Mucosa of descending colon (tissue), 3 donors: ENCODE data around the gene HOXB13. TPM values are rescaled to one million over a fixed set of nuclear protein-coding genes. Genes with fewer than 3 reads are reported as not detected.
A peak's percentile ranks its signal among the peaks of the same experiment; 100 is the strongest.

Experiments used
- ATAC-seq: fragments of 200-7000 bp; cut with Tn5 transposase; one replicate; pipeline ENCODE4 v1.9.1; 2020; ENCODE audit warnings: mild to moderate bottlenecking, moderate library complexity
- DNase-seq, 3 donors: peaks; one replicate each; pipeline ENCODE4 v3.0.0-alpha.2; 2020
- H3K36me3 ChIP-seq: fragments of 200-600 bp; one replicate; pipeline ENCODE4 v1.8.0; 2021; ENCODE audit warnings: low read depth, mild to moderate bottlenecking
- H3K4me1 ChIP-seq: fragments of 200-600 bp; one replicate; pipeline ENCODE4 v1.8.0; 2021; ENCODE audit warnings: low read depth, mild to moderate bottlenecking
- H3K4me3 ChIP-seq: fragments of 200-600 bp; one replicate; pipeline ENCODE4 v1.8.0; 2021; ENCODE audit warnings: mild to moderate bottlenecking
- H3K9me3 ChIP-seq: fragments of 200-600 bp; one replicate; pipeline ENCODE4 v1.8.0; 2021; ENCODE audit warnings: mild to moderate bottlenecking
- intact Hi-C, 2 donors: fragments of 100-400 bp; cut with DNase I in 1 of 2; cut with micrococcal nuclease in 1 of 2; formaldehyde crosslinking; loops; one replicate each; pipeline versions ENCODE4 v1.11.0 to v1.11.1; 2022; cut with DNase I, micrococcal nuclease
- total RNA-seq, 3 donors: library from RNA; stranded (reverse); fragmentation: NEBNext Ultra II Directional in 2 of 3; extraction: Animal tissue kit (Norgen Biotek cat#: 25700) in 2 of 3; gene quantifications; one replicate each; pipeline versions ENCODE4 v1.2.1 to v1.2.4, GENCODE V29; 2021 to 2023
- TF ChIP-seq, protein P1 (sequence below): fragments of 200-600 bp; IDR thresholded peaks from one replicate; pipeline ENCODE4 v1.8.0; 2022; ENCODE audit warnings: antibody characterized with exemption, mild to moderate bottlenecking
- donor health status: DM: no; HTN: no; CAD: no; lungs with moderate emphysema.
- donor health status: DM: no; HTN: no; CAD: no.
- donor health status: DM: no; HTN: yes; CAD: no.

Gene HOXB13
- total RNA-seq, 3 donors from 2014 or later = 12.2 to 65.4 (median 48.2) TPM

DNA sequence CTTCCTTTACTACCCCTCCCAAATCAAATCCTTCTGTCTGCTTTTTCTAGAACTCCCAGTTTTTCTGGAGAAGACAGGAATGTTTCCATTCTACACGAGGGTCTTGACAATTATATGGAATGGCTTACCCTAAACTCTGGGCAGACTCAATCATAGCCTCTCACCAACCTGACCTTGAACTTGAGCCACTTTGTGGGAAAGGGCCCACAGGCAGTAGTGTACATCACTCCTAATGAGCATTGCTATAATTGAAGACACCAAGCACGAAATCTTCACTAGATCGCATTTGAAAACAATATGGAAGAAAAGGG, 1.6 kb upstream of the HOXB13 start:
- Histone ChIP-seq H3K36me3 (no peaks in the 10 kb centered on the region), H3K4me1 (peaks cover 7% of the 10 kb centered on the region), H3K9me3 (no peaks in the 10 kb centered on the region), H3K4me3 (no peak overlapping the region)
- no peak for ATAC-seq
- intact Hi-C loops = no loop called here
- DNase-seq = no peak
- TF ChIP-seq, protein P1, sequence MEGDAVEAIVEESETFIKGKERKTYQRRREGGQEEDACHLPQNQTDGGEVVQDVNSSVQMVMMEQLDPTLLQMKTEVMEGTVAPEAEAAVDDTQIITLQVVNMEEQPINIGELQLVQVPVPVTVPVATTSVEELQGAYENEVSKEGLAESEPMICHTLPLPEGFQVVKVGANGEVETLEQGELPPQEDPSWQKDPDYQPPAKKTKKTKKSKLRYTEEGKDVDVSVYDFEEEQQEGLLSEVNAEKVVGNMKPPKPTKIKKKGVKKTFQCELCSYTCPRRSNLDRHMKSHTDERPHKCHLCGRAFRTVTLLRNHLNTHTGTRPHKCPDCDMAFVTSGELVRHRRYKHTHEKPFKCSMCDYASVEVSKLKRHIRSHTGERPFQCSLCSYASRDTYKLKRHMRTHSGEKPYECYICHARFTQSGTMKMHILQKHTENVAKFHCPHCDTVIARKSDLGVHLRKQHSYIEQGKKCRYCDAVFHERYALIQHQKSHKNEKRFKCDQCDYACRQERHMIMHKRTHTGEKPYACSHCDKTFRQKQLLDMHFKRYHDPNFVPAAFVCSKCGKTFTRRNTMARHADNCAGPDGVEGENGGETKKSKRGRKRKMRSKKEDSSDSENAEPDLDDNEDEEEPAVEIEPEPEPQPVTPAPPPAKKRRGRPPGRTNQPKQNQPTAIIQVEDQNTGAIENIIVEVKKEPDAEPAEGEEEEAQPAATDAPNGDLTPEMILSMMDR = no peak

DNA sequence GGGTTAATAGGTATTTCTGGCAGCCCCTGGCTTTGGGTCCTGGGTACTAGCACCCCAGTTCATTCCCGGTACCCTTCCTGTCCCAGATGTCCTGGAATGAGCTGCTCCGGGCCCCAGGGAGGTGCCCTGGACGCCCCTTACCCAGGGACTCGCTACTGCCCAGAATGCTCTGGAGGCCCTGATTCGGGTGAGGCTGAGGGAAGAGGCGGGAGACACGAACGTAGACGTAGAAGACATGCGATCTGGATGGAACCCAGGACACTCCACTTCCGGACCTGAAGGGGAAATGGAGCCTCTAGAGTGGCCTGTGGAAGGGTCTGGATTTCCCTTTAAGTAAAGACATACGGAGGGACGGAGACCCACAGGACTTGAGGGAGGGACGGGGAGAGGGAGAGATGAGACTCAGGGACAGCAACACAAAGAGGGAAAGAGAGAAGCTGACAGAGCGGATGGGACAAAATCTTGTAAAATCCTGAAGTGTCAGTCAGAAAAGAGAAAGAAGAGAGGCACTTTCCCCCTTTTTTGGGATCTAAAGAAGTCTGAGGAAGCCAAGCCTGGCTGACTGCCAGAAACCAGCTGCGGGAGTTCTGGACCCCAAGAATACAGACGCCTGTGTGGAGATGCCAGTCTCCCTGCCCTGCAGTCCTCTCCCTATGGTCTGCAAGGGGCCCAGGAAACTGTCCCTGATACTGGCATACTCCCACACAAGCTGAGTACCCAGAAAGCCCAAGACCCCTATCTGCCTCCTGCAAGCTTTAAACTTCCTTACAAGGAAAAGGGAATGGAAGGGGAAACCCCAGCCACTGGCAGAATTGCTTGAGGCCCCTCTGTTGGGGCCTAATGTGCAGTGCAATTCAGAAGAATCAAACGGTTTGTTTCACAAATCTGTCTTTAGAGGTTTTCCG, 1.0 kb upstream of the HOXB13 start:
- ATAC-seq (peak; percentile 33), DNase-seq (peak in 2 of 3 donors; percentile 62 to 63)
- TF ChIP-seq, protein P1 = no peak
- Histone ChIP-seq H3K36me3 (no peaks in the 10 kb centered on the region), H3K9me3 (no peaks in the 10 kb centered on the region), H3K4me3 (no peak overlapping the region), H3K4me1 (peaks cover 13% of the 10 kb centered on the region)
- intact Hi-C loops = loop anchor here in 1 of 2 donors (5.0 kb wide), 2 partner anchors 63 to 153 kb away; no protein-coding TSS in a partner anchor

DNA sequence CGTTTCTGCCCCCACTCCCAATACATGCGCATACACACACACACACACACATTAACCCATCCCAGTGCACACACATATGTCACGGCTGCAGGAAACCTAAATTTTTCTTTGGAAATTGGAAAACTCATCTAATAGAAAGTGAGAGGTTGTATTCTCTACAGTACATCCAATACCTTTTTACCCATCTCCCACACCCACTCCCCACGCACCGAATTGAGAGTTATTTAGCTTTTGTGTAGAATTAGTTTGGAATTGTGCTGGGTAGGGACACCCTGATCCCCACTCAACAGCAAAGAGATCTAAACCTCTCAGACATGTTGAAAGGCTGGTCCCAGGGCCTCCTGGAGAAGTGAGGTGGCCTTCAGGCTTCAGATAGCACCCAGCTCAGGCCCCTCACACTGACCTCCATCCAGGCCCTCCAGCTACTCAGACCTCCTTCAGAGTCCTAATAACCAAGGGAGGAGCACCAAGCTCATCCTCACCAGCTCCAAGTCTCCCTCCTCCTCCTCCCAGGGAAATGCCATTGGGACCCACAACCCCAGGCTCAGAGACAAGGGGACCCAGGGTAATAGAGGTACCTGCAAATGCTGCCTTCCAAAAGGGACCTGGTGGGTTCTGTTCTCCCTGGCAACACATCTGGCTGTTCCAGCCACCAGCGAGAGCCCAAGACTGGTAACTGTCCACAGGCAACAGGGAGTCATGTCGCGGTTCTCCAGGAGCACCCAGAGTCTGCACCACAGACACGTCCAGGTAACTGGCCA, 955 bp downstream of the HOXB13 start:
- intact Hi-C loops = loop anchor here in 1 of 2 donors (5.0 kb wide), 2 partner anchors 65 to 155 kb away; no protein-coding TSS in a partner anchor
- Histone ChIP-seq H3K36me3 (no peaks in the 10 kb centered on the region), H3K4me1 (peaks cover 20% of the 10 kb centered on the region), H3K9me3 (no peaks in the 10 kb centered on the region), H3K4me3 (peak overlapping the region; percentile 23)
- ATAC-seq (peak; percentile 2), DNase-seq (peak in 1 of 3 donors; percentile 40)
- TF ChIP-seq, protein P1 = no peak

DNA sequence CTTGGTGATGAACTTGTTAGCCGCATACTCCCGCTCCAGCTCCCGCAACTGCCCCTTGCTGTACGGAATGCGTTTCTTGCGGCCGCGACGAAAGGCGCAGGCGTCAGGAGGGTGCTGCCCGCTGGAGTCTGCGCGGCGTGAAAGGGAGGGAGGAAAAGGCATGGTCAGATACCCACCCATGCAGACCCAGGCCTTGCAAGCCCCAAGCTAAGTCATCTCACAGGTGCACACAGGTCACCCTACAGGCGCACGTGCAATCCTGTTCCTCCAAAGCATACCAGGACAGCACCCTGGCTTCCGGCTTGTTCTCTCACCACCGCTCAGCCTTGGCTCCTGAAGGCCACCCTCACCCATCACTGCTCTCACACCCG, 1.6 kb downstream of the HOXB13 start:
- Histone ChIP-seq H3K4me1 (peaks cover 20% of the 10 kb centered on the region), H3K36me3 (no peaks in the 10 kb centered on the region), H3K4me3 (no peak overlapping the region), H3K9me3 (no peaks in the 10 kb centered on the region)
- DNase-seq (peak in 2 of 3 donors; percentile 50 to 62), ATAC-seq (peak; percentile 27)
- intact Hi-C loops = loop anchor here in 1 of 2 donors (5.0 kb wide), 2 partner anchors 65 to 155 kb away; no protein-coding TSS in a partner anchor
- TF ChIP-seq, protein P1 = no peak

GRCh38 chr17:48726114-48726915, 2.2 kb downstream of the HOXB13 start:
- ATAC-seq (no peak), DNase-seq (no peak)
- Histone ChIP-seq H3K9me3 (no peaks in the 10 kb centered on the region), H3K4me3 (no peak overlapping the region), H3K4me1 (peaks cover 20% of the 10 kb centered on the region), H3K36me3 (no peaks in the 10 kb centered on the region)
- TF ChIP-seq, protein P1 = no peak
- intact Hi-C loops = loop anchor here in 1 of 2 donors (5.0 kb wide), 2 partner anchors 66 to 156 kb away; no protein-coding TSS in a partner anchor
